Retinal pigment epithelial cell (primary cell): ENCODE data around the gene SRSF1.

Source experiments
- DNase-seq: peaks from one replicate; pipeline ENCODE4 v3.0.0-alpha.2; 2010; ENCODE audit warnings: low read depth
- H3K4me3 ChIP-seq: 2 replicates; pipeline ENCODE4 v1.5.1; 2011; ENCODE audit warnings: mild to moderate bottlenecking, low read length, control low read depth, moderate library complexity
- CTCF ChIP-seq: conservative IDR thresholded peaks from 2 replicates; pipeline ENCODE4 v1.5.1; 2011; ENCODE audit warnings: low read depth, low read length, control low read depth, inconsistent platforms

Gene SRSF1

GRCh38 chr17:58040386-58040785 lies 33.3 kb upstream of the SRSF1 start:
- no peak for DNase-seq
- H3K4me3 ChIP-seq = no peak overlapping the region
- TF ChIP-seq CTCF = no peak

GRCh38 chr17:58039975-58040374 lies 32.9 kb upstream of the SRSF1 start:
- H3K4me3 ChIP-seq = no peak overlapping the region
- DNase-seq = no peak
- no peak for TF ChIP-seq CTCF

GRCh38 chr17:58032691-58033415 lies 25.8 kb upstream of the SRSF1 start:
- no peak for DNase-seq
- no peak overlapping the region for H3K4me3 ChIP-seq
- no peak for TF ChIP-seq CTCF

- no peak for DNase-seq
Observed at GRCh38 chr17:58028578-58028977, 21.5 kb upstream of the SRSF1 start.

GRCh38 chr17:58020401-58020800 lies 13.4 kb upstream of the SRSF1 start:
- TF ChIP-seq CTCF = no peak
- no peak overlapping the region for H3K4me3 ChIP-seq
- no peak for DNase-seq

More at GRCh38 chr17:58028578-58028977, 21.5 kb upstream of the SRSF1 start:
- no peak overlapping the region for H3K4me3 ChIP-seq
- no peak for TF ChIP-seq CTCF

- H3K4me3 ChIP-seq = no peak overlapping the region
- DNase-seq = no peak
- no peak for TF ChIP-seq CTCF
Observed at GRCh38 chr17:58019521-58019920, 12.5 kb upstream of the SRSF1 start.

- TF ChIP-seq CTCF = no peak
- no peak for DNase-seq
- no peak overlapping the region for H3K4me3 ChIP-seq
Observed at GRCh38 chr17:58019039-58019438, 12.0 kb upstream of the SRSF1 start.
